DND-41 (cell line): Measurements from ENCODE around the gene DGAT2L6.

Experiments
- ATAC-seq: fragments of 200-7000 bp; cut with Tn5 transposase; 3 replicates; pipeline ENCODE4 v1.9.1; 2021; ENCODE audit warnings: low read depth; ENCODE audit not compliant: insufficient read depth
- DNase-seq: peaks from one replicate; pipeline ENCODE4 v3.0.0-alpha.2; 2020
- H2AFZ ChIP-seq: 2 replicates; pipeline ENCODE4 v1.6.0; 2012; ENCODE audit warnings: low read depth, low read length
- H3K27ac ChIP-seq: 2 replicates; pipeline ENCODE4 v1.5.1; 2012; ENCODE audit warnings: low read length, inconsistent platforms
- H3K27me3 ChIP-seq: fragments of 200-600 bp; sonication (generic); 2 replicates; pipeline ENCODE4 v1.6.0; 2012; ENCODE audit warnings: low read length, mild to moderate bottlenecking, inconsistent platforms; ENCODE audit not compliant: insufficient read depth, poor library complexity
- H3K36me3 ChIP-seq: 2 replicates; pipeline ENCODE4 v1.5.1; 2012; ENCODE audit warnings: low read length, inconsistent platforms; ENCODE audit not compliant: insufficient read depth
- H3K4me1 ChIP-seq: 2 replicates; pipeline ENCODE4 v1.5.1; 2012; ENCODE audit warnings: mild to moderate bottlenecking, low read length; ENCODE audit not compliant: insufficient read depth
- H3K4me2 ChIP-seq: 2 replicates; pipeline ENCODE4 v1.6.0; 2012; ENCODE audit warnings: mild to moderate bottlenecking, moderate library complexity, low read length, inconsistent platforms; ENCODE audit not compliant: insufficient read depth
- H3K4me3 ChIP-seq, 2 experiments: fragments of 200-600 bp in 1 of 2; shearing (Covaris generic) in 1 of 2; 2 replicates each; pipeline ENCODE4 v1.5.1; 2012 to 2016; ENCODE audit warnings: inconsistent platforms in 2 of 2, low read length in 2 of 2, mild to moderate bottlenecking in 2 of 2, low read depth in 1 of 2, moderate library complexity in 1 of 2
- H3K79me2 ChIP-seq: 2 replicates; pipeline ENCODE4 v1.6.0; 2012; ENCODE audit warnings: low read length, inconsistent platforms; ENCODE audit not compliant: insufficient read depth
- H3K9ac ChIP-seq: 2 replicates; pipeline ENCODE4 v1.6.0; 2012; ENCODE audit warnings: low read depth, mild to moderate bottlenecking, inconsistent platforms, low read length, moderate library complexity
- H3K9me3 ChIP-seq: 2 replicates; pipeline ENCODE4 v1.5.1; 2012; ENCODE audit warnings: low read length, moderate library complexity, mild to moderate bottlenecking, inconsistent platforms; ENCODE audit not compliant: insufficient read depth, severe bottlenecking
- H4K20me1 ChIP-seq: 2 replicates; pipeline ENCODE4 v1.6.0; 2012; ENCODE audit warnings: low read length; ENCODE audit not compliant: insufficient read depth
- CTCF ChIP-seq: IDR thresholded peaks from 2 replicates; pipeline ENCODE4 v1.5.1; 2012; ENCODE audit warnings: borderline replicate concordance, low read length, moderate library complexity, mild to moderate bottlenecking; ENCODE audit not compliant: poor library complexity, severe bottlenecking; ENCODE audit errors: extremely low read depth
- EZH2 ChIP-seq: IDR thresholded peaks from 3 replicates; pipeline ENCODE4 v1.6.1; 2012; ENCODE audit warnings: borderline replicate concordance, low read depth, mild to moderate bottlenecking, moderate library complexity, low read length, inconsistent platforms; ENCODE audit not compliant: severe bottlenecking

Gene DGAT2L6

GRCh38 chrX:70172221-70172620 lies 5.1 kb upstream of the DGAT2L6 start:
- TF ChIP-seq CTCF (no peak), EZH2 (no peak)
- Histone ChIP-seq H3K9ac (no peak overlapping the region), H3K4me3 (no peak overlapping the region), H3K27me3 (no peaks in the 10 kb centered on the region), H3K36me3 (peaks cover under 1% of the 10 kb centered on the region; the same call in 1 of the 2 replicates), H2AFZ (no peak overlapping the region), H3K27ac (no peak overlapping the region), H3K4me1 (no peaks in the 10 kb centered on the region), H3K79me2 (no peaks in the 10 kb centered on the region), H3K4me2 (no peak overlapping the region), H3K9me3 (no peaks in the 10 kb centered on the region), H4K20me1 (no peaks in the 10 kb centered on the region)
- no peak for DNase-seq
- no peak for ATAC-seq

- TF ChIP-seq EZH2 (no peak), CTCF (no peak)
- Histone ChIP-seq H3K4me1 (no peaks in the 10 kb centered on the region), H3K4me2 (no peak overlapping the region), H2AFZ (no peak overlapping the region), H3K79me2 (no peaks in the 10 kb centered on the region), H3K27me3 (no peaks in the 10 kb centered on the region), H3K9me3 (no peaks in the 10 kb centered on the region), H3K9ac (no peak overlapping the region), H3K4me3 (no peak overlapping the region), H3K36me3 (no peaks in the 10 kb centered on the region), H3K27ac (no peak overlapping the region), H4K20me1 (no peaks in the 10 kb centered on the region)
- DNase-seq (no peak), ATAC-seq (no peak)
These were observed 4.3 kb upstream of the DGAT2L6 start for GRCh38 chrX:70172964-70173363.

GRCh38 chrX:70174754-70175153 lies 2.5 kb upstream of the DGAT2L6 start:
- no peaks in the 10 kb centered on the region for H3K27me3 ChIP-seq
- no peaks in the 10 kb centered on the region for H3K79me2 ChIP-seq
- DNase-seq (no peak), ATAC-seq (no peak)
- no peak for TF ChIP-seq EZH2
- TF ChIP-seq CTCF, result no peak
- H3K4me1 ChIP-seq, result no peaks in the 10 kb centered on the region
- no peak overlapping the region for H3K9ac ChIP-seq
- H2AFZ ChIP-seq, result no peak overlapping the region
- H3K36me3 ChIP-seq, result no peaks in the 10 kb centered on the region
- H3K4me3 ChIP-seq, result no peak overlapping the region
- H3K4me2 ChIP-seq, result no peak overlapping the region
- no peaks in the 10 kb centered on the region for H3K9me3 ChIP-seq
- H3K27ac ChIP-seq, result no peak overlapping the region
- H4K20me1 ChIP-seq, result no peaks in the 10 kb centered on the region

GRCh38 chrX:70175338-70175737 lies 1.9 kb upstream of the DGAT2L6 start:
- Histone ChIP-seq H3K9ac (no peak overlapping the region), H3K9me3 (no peaks in the 10 kb centered on the region), H3K79me2 (no peaks in the 10 kb centered on the region), H3K4me2 (no peak overlapping the region), H3K36me3 (no peaks in the 10 kb centered on the region), H3K4me3 (no peak overlapping the region), H2AFZ (no peak overlapping the region), H3K27ac (no peak overlapping the region), H3K27me3 (no peaks in the 10 kb centered on the region), H4K20me1 (no peaks in the 10 kb centered on the region), H3K4me1 (no peaks in the 10 kb centered on the region)
- TF ChIP-seq CTCF (no peak), EZH2 (no peak)
- DNase-seq (no peak), ATAC-seq (no peak)
